ENCODE data around the gene S100A3.

Gene S100A3

DNA sequence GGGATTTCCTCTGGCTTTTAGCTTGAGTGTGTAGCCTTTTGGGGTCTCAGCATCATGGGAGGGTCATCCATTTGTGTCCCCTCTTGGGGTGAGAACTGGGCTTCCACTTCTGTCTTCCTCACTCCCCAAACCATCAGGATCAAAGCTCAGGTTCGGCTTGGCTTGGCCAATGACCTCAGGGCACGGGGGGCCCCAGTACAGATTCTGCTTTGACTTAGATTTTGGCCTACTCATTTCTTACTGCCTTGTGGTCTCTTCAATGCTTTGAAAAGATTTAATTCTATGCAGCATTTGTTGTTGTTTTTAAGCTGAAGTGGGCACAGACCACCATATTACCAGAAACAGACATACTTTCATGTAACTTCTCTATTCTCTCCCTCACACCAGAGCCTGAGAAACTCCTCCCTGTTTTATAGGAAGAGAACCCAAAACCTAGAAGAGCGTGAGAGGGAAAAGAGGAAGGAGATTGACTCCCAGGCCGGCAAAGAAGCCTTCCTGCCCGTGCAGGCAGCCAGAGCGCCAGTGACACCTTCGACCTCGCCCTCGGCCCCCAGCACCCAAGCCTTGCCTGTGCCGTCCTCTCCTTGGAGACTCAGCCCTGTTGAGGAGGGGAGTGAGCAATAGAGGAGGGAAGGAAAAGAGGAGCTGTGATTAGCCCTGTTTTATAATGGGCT lies 1.9 kb upstream of the S100A3 start:
- H3K9me3 ChIP-seq (ENCODE audit: insufficient read depth, low read length) = no peaks in the 10 kb centered on the region
- no peak overlapping the region for H2AFZ ChIP-seq (ENCODE audit: low read depth, low read length, severe bottlenecking)
- no peaks in the 10 kb centered on the region for H3K27me3 ChIP-seq (ENCODE audit: low read length)
- no peak overlapping the region for H3K4me3 ChIP-seq (ENCODE audit: insufficient read depth, low read length, poor library complexity, severe bottlenecking)
- H4K20me1 ChIP-seq (ENCODE audit: low read depth, low read length) = no peaks in the 10 kb centered on the region
- no peak overlapping the region for H3K4me2 ChIP-seq (ENCODE audit: low read depth, low read length, poor library complexity, severe bottlenecking)
- H3K9me2 ChIP-seq (replicated peaks; ENCODE audit: insufficient read depth, low read length) = no peaks in the 10 kb centered on the region
- no peaks in the 10 kb centered on the region for H3F3A ChIP-seq (ENCODE audit: insufficient read depth)
- H3K79me2 ChIP-seq (ENCODE audit: insufficient read depth, low read length) = no peaks in the 10 kb centered on the region
- H3K9ac ChIP-seq (ENCODE audit: low read length) = no peak overlapping the region
- TF ChIP-seq EZH2phosphoT487 (conservative IDR thresholded peaks at IDR 0.05; ENCODE audit: low read length) = no peak
- TF ChIP-seq, protein P1, sequence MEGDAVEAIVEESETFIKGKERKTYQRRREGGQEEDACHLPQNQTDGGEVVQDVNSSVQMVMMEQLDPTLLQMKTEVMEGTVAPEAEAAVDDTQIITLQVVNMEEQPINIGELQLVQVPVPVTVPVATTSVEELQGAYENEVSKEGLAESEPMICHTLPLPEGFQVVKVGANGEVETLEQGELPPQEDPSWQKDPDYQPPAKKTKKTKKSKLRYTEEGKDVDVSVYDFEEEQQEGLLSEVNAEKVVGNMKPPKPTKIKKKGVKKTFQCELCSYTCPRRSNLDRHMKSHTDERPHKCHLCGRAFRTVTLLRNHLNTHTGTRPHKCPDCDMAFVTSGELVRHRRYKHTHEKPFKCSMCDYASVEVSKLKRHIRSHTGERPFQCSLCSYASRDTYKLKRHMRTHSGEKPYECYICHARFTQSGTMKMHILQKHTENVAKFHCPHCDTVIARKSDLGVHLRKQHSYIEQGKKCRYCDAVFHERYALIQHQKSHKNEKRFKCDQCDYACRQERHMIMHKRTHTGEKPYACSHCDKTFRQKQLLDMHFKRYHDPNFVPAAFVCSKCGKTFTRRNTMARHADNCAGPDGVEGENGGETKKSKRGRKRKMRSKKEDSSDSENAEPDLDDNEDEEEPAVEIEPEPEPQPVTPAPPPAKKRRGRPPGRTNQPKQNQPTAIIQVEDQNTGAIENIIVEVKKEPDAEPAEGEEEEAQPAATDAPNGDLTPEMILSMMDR (IDR thresholded peaks at IDR 0.05; ENCODE audit: insufficient read depth, low read length, poor library complexity, severe bottlenecking) = no peak
- H3K36me3 ChIP-seq (ENCODE audit: low read length) = no peaks in the 10 kb centered on the region
- no peak overlapping the region for H3K27ac ChIP-seq (ENCODE audit: low read depth, low read length)

DNA sequence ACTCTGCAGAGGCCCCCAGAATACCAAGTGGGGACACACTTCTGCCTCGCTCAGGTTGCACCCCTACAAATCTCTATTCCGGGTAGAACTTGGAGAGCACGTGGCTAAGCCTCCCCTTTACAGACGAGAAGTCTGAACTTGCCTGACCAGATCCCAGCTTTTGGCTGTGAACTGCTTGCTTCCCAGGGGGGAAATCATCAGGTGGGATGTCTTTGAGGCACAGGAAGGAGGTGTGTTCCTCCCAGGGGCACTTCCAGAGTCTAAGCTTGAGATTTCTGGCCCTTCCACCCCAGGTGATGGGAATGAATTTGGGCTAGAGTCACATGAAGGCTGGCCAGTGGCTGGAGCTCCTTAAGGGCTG lies 1.3 kb upstream of the S100A3 start:
- Histone ChIP-seq H3F3A (ENCODE audit: insufficient read depth) (no peaks in the 10 kb centered on the region), H3K36me3 (ENCODE audit: low read length) (no peaks in the 10 kb centered on the region), H2AFZ (ENCODE audit: low read depth, low read length, severe bottlenecking) (no peak overlapping the region), H3K9ac (ENCODE audit: low read length) (no peak overlapping the region), H3K4me3 (ENCODE audit: insufficient read depth, low read length, poor library complexity, severe bottlenecking) (no peak overlapping the region), H3K9me2 (replicated peaks; ENCODE audit: insufficient read depth, low read length) (no peaks in the 10 kb centered on the region), H3K27me3 (ENCODE audit: low read length) (no peaks in the 10 kb centered on the region), H3K79me2 (ENCODE audit: insufficient read depth, low read length) (no peaks in the 10 kb centered on the region), H3K9me3 (ENCODE audit: insufficient read depth, low read length) (no peaks in the 10 kb centered on the region), H3K27ac (ENCODE audit: low read depth, low read length) (no peak overlapping the region), H4K20me1 (ENCODE audit: low read depth, low read length) (no peaks in the 10 kb centered on the region), H3K4me2 (ENCODE audit: low read depth, low read length, poor library complexity, severe bottlenecking) (no peak overlapping the region)
- TF ChIP-seq EZH2phosphoT487 (conservative IDR thresholded peaks at IDR 0.05; ENCODE audit: low read length) = no peak
- TF ChIP-seq, protein P1 (IDR thresholded peaks at IDR 0.05; ENCODE audit: insufficient read depth, low read length, poor library complexity, severe bottlenecking) = no peak

DNA sequence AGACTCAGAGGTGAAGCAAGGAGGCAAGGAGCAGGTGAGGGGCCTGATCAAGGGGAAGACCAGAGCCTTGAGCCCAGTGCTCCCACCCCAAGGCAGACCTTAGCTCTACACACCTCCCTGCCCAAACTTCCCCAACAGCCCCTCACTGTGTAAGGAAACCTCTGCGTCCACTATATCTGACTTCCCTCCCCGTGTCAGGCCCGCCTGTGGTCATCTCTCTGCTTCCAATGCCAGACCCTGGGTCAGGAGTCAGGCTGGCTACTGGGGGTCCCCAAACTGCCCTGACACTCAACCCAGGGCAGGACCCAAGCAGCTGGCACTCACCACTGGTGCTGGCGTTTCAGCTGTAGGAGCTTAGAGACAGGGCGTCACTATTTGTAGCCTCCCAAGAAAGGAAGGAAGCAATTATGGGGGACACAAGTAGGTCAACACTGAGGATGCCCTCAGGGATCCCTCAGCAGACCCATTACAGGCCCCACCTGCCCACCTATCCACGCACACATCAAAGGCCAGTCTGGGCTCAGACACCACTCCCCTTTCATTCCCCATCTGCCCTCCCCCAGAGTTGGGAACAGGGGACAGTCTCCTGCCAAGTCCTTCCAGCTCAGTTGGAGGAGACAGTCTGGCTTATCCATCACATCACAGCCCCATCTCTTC lies 811 bp upstream of the S100A3 start:
- H3F3A ChIP-seq (ENCODE audit: insufficient read depth) = no peaks in the 10 kb centered on the region
- no peaks in the 10 kb centered on the region for H3K36me3 ChIP-seq (ENCODE audit: low read length)
- H3K9me3 ChIP-seq (ENCODE audit: insufficient read depth, low read length) = no peaks in the 10 kb centered on the region
- H4K20me1 ChIP-seq (ENCODE audit: low read depth, low read length) = no peaks in the 10 kb centered on the region
- no peaks in the 10 kb centered on the region for H3K79me2 ChIP-seq (ENCODE audit: insufficient read depth, low read length)
- no peak overlapping the region for H3K27ac ChIP-seq (ENCODE audit: low read depth, low read length)
- no peaks in the 10 kb centered on the region for H3K27me3 ChIP-seq (ENCODE audit: low read length)
- no peaks in the 10 kb centered on the region for H3K9me2 ChIP-seq (replicated peaks; ENCODE audit: insufficient read depth, low read length)
- H3K9ac ChIP-seq (ENCODE audit: low read length) = no peak overlapping the region
- TF ChIP-seq EZH2phosphoT487 (conservative IDR thresholded peaks at IDR 0.05; ENCODE audit: low read length) = no peak
- TF ChIP-seq, protein P1 (IDR thresholded peaks at IDR 0.05; ENCODE audit: insufficient read depth, low read length, poor library complexity, severe bottlenecking) = no peak
- no peak overlapping the region for H2AFZ ChIP-seq (ENCODE audit: low read depth, low read length, severe bottlenecking)
- H3K4me2 ChIP-seq (ENCODE audit: low read depth, low read length, poor library complexity, severe bottlenecking) = no peak overlapping the region
- H3K4me3 ChIP-seq (ENCODE audit: insufficient read depth, low read length, poor library complexity, severe bottlenecking) = no peak overlapping the region

Data from SU-DHL-6 (cell line).